HG03460 (cell line): ENCODE results near the gene BIK.

Experiments
- ATAC-seq: cut with Tn5 transposase; IDR thresholded peaks from one replicate; pipeline ENCODE4 v1.9.1; 2021; ENCODE audit not compliant: unreplicated experiment

Gene BIK

GRCh38 chr22:43159484-43160178 lies 49.1 kb downstream of the BIK start:
- no peak for ATAC-seq

- no peak for ATAC-seq
These were observed 50.1 kb downstream of the BIK start for GRCh38 chr22:43160497-43161126.

- no peak for ATAC-seq
These were observed 52.0 kb downstream of the BIK start for GRCh38 chr22:43162412-43163150.

GRCh38 chr22:43163241-43163795 lies 52.8 kb downstream of the BIK start:
- ATAC-seq: no peak

DNA sequence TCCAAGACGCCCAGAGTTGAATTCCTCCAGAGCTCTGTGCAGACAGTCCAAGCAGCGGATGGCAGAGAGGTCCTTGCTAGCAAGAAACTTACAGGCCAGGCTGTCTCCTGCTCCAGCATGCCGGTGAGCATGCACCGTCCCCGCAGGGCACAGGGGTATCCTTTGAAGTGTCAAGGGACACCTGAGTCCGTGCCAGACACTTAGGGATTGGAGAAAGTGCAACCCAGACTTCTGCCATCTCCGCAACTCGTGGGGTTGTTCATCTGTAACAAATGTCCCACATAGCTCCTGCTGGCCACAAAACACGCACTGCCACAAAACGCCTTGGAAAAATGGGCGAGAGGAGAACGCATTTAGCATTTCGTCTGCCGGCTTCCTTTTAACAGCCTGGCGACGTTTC lies 54.1 kb downstream of the BIK start:
- ATAC-seq: no peak

GRCh38 chr22:43166132-43166930 lies 55.8 kb downstream of the BIK start:
- no peak for ATAC-seq

DNA sequence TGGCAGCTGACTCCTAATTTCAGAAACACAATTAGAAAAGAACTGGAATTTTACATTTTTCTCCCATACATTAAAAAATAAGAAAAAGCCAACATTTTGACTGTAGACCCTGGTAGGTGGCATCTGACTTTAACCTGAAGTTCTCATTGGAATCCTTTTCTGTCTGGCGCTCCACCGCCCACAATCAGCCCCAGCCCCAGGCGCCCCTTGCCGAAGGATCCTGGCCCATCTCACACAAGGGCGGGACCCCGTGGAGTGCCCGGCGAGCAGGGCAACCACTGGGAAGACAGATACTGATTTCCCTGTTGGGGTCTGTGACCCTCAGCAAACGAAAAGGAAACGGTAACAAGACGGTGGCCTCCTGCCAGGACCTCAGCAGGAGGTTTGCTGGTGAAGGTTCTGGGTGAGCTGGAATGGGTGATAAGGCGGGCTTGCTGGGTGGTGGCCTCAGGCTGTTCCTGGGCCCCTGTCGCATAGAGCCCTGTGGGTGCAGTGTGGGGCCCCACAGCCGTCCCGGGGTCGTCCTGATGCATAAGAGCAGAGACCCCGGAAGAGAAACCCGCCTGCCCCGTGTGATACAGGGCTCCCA lies 56.5 kb downstream of the BIK start:
- no peak for ATAC-seq

DNA sequence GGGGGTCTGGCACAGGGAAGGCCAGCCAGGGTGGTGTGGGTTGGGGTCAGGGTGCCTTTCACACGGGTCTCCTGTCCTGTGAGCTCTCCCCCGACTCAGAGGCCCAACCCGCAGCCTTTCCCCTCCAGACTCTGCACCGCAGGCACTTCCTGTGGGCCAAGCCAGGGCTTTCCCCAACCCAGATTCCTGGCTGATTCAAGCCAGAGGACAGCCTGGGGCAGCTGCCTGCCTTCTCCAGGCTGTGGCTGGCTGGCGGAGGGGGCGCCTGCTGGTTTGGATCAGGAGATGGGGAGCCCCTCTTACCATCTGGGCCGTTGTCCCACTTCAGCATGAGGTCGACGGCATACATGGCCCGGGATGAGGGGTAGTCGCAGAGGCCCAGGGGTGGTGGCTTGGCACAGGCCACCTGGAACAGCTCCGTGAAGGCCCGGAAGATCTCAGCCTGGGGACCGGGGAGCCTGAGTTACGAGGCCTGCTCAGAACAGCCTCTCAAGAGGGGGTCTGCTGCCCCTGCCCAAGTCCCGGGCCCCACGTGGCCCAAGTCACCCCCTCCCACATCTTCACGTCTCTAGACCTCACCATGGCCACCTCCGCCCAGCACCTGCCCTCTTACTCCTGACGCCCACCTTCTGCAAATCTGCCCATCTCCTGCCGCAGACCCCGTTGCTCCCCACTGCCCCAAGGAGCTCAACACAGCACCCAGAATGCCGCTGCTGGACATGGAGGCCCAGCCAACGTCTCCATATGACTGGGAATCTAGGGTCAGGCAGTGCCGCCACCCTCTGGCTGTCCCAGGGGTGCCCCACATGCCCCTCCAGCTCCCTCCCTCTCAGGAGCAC lies 58.1 kb downstream of the BIK start:
- ATAC-seq: no peak

- ATAC-seq: no peak
These were observed 59.0 kb downstream of the BIK start for GRCh38 chr22:43169310-43170130.

DNA sequence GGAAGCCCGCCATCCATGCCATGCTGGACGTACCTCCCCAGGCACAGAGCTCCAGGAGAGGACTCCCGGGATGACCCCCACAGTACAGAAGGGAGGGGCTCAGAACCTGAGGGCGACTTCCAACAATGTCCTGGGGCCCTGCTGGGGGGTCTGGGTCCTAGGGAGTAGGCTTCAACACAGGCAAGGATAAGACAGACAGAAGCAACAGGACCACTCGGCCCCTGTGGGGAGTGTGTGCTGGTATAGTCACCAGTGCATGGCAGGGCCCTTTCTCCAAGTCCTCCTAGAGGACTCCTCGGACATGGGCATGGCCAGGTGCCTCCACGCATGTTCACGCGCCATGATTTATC lies 59.6 kb downstream of the BIK start:
- ATAC-seq: no peak

GRCh38 chr22:43171019-43171491 lies 60.5 kb downstream of the BIK start:
- ATAC-seq: no peak

DNA sequence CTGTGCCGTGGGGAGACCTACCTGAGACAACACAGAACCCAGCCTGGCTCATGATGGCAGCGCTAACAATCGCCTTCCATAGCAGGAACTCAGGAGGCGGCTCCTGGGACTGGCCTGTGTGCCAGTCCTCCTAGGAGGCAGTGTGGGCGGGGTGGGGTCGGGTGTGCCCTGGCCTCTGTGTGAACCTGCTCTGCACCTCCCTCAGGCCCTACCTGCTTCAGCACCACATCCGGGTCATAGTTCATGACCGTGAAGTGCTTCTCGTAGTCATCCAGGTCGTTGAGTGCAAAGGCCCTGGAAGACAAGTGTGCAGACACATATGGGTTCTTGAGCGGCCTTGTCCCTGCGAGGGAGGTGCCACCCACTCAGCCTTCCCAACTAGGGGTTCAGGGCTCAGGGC lies 61.1 kb downstream of the BIK start:
- ATAC-seq: no peak

- ATAC-seq: no peak
These were observed 61.6 kb downstream of the BIK start for GRCh38 chr22:43172191-43172590.

DNA sequence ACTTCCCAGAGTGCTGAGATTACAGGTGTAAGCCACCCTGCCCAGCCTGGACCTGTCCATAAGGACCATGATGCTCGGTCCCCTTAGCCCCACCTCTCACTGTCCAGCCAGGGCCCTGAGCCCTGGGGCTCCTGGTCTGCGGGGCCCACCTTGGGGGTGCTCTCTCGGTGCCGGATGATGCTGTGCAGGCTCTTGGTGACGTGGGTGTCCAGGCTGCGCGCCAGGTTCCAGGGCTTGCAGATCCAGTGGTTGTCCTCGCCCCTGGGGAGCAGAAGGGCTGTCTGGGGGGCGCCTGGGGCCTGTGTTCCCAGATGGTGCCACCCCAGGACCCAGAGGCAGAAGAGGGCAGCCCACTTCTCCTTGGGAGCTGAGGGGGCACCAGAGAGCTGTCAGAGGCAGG lies 63.0 kb downstream of the BIK start:
- no peak for ATAC-seq

GRCh38 chr22:43173976-43174720 lies 63.6 kb downstream of the BIK start:
- no peak for ATAC-seq

DNA sequence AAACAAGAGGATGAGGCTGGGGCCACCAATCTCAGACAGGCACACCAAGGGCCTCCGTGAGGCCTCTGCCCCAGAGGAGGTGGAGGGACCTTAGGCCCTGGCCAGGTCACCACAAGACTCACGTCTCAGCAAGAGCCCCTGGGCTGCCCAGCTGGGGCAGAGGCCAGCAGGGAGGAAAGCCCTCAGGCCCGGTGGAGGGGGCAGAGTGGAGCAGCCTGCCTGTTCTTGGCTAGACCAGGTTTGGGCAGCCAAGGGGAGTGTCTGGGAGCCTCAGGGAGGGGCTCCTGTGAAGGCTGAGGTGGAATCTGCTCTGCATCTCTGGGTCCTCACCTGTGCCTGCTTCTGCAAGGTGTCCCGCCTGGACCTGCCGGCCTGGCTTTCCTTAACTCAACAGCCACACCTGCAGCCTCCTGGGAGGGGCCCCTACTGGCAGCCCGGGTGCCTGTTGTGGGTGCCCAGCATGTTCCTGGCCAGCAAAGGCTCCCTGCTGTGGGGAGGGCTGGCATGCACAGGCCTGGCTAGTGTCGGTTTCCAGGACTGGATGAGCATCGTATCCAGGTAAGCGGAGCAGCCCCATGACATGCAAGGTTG lies 64.5 kb downstream of the BIK start:
- ATAC-seq: no peak

DNA sequence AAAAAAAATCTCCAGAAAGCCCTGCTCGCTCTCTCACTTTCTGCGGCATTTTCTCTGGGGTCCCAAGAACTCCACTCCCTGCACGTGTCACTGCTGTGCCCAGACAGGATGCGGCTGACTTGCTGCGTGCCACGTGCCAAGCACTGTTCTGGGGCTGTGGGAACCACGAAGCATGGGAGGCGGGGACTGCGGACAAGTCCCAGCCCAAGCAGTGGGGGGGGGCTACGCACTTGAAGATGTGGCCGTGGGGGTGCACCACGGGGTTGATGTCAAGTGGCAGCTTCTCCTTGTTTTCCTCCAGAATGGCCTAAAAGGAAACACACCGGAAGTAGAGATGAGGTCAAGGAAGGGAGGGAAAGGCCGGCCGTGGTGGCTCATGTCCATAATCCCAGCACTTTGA lies 65.5 kb downstream of the BIK start:
- no peak for ATAC-seq

DNA sequence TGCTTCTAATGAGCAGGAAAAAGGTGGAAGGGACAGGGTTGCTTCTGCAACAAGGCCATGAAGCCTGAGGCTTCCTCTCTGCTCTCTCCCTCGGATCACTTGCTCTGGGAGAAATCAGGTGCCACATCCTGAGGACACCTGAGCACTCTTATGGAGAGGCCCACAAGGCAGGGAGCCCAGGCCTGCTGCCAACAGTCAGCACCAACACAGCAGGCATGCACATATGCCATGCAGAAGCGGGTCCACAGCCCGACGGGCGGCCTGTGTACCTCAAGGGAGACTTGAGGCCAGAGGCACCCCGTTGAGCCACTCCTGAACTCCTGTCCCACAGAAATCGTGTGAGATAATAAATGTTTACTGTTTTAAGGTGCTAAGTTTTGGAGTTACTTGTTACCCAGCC lies 66.9 kb downstream of the BIK start:
- no peak for ATAC-seq
